GM12875 (cell line): ENCODE data around the gene GPR22.

Source experiments
- H3K4me3 ChIP-seq: one replicate; pipeline ENCODE4 v1.5.1; 2011; ENCODE audit warnings: low read depth, low read length, control low read depth
- TF ChIP-seq, protein P1 (sequence below): IDR thresholded peaks from 2 replicates; pipeline ENCODE4 v1.5.1; 2011; ENCODE audit warnings: low read depth, mild to moderate bottlenecking, control low read depth, inconsistent platforms, low read length, moderate library complexity, borderline replicate concordance; ENCODE audit not compliant: insufficient read depth

The GPR22 gene

GRCh38 chr7:107469929-107470328 lies at the start of gene GPR22:
TSS of gene GPR22 (plus strand) at chr7:107470057. CDS start at chr7:107474061, 4,004 bp downstream.
- TF ChIP-seq, protein P1, sequence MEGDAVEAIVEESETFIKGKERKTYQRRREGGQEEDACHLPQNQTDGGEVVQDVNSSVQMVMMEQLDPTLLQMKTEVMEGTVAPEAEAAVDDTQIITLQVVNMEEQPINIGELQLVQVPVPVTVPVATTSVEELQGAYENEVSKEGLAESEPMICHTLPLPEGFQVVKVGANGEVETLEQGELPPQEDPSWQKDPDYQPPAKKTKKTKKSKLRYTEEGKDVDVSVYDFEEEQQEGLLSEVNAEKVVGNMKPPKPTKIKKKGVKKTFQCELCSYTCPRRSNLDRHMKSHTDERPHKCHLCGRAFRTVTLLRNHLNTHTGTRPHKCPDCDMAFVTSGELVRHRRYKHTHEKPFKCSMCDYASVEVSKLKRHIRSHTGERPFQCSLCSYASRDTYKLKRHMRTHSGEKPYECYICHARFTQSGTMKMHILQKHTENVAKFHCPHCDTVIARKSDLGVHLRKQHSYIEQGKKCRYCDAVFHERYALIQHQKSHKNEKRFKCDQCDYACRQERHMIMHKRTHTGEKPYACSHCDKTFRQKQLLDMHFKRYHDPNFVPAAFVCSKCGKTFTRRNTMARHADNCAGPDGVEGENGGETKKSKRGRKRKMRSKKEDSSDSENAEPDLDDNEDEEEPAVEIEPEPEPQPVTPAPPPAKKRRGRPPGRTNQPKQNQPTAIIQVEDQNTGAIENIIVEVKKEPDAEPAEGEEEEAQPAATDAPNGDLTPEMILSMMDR: no peak
- no peak within 1 kb of the TSS for H3K4me3 ChIP-seq

DNA sequence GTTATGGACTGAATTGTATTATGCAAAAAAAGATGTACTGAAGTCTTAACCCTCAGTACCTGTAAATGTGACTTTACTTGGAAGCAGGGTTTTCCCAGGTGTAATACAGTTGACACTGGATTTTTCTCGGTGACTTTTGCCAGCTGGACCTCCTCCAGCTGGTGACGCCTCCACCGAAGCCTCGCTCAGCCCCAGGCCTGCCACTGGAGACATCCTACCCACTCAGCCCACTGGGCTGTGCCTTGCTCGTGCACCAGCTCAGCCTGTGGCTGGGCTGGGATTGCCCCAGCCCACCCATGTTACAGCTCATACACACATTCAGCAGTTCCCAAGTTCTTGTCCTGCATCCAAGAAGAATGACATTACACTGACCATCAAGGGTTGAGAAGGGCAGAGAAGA lies 42.4 kb upstream of the GPR22 start:
- no peak overlapping the region for H3K4me3 ChIP-seq
- TF ChIP-seq, protein P1: no peak

DNA sequence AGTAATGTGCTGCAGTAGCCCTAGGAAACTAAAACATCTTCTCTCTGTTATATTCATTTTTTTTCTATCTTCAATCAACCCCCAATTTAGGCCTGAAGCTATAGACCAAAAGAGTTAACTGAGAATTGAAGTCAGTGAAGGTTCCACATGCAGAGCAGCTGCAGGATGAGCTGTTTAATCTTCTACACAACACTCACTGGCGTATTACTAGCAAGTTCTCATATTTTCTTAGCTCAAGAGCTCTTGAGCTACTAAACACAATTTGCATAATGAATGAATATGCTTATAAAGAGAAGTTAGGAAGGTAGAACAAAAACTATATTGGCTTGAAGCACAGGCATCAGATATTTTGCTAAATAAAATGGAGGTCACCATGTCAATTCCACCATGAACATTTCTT lies 41.2 kb upstream of the GPR22 start:
- TF ChIP-seq, protein P1: no peak

GRCh38 chr7:107430057-107430456 lies 39.8 kb upstream of the GPR22 start:
- TF ChIP-seq, protein P1: no peak

More for the DNA sequence above, 41.2 kb upstream of the GPR22 start:
- no peak overlapping the region for H3K4me3 ChIP-seq

DNA sequence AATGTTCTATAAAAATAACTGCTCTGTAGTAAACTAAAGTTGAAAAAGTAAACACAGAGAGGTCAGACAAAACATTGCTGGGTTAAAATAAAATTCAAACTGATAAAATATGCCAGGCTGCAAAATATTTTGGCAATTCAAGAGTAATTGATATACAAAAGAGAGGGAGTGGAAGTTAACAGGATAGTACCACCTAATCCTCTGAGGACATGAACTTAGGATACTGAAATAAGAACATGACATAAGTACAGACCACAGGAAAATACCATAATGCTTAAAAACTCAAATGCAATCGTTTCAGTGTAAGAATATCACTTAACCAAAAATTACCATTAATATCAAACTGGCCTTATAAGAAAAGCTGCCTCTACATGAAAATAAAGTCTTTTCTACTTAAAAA lies 37.6 kb upstream of the GPR22 start:
- H3K4me3 ChIP-seq: no peak overlapping the region
- TF ChIP-seq, protein P1: no peak

More at GRCh38 chr7:107430057-107430456, 39.8 kb upstream of the GPR22 start:
- no peak overlapping the region for H3K4me3 ChIP-seq

DNA sequence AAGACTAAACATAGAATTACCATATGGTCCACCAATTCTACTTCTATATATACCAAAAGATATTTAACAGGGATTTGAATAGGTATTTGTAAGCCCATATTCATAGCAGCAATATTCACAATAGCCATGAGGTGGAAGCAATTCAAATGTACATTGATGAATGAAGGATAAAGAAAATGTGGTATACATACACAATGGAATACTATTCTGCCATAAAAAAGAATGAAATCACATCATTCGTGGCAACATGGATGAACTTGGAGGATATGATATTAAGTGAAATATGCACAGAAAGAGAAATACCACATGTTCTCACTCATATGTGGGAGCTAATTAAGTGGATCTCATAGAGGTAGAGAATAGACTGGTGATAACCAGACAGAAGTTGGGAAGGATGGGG lies 34.1 kb upstream of the GPR22 start:
- TF ChIP-seq, protein P1: no peak
- no peak overlapping the region for H3K4me3 ChIP-seq

DNA sequence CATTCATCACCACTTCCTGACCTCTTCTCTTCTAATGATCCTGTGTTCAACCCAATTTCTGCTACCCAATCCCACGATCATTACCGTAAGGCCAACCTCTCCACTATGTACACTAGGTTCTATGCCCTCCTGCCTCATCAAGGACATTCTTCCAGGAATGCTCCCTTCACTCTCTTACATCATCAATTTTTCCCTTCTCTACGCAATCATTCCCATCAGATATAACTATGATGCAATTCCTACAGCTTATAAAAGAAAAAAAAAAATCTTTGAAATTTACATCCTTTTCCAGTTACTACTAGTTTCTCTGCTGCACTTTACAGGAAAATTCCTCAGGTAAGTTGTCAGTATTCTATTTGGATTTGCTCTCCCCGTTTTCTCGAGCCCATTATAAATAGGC lies 30.8 kb upstream of the GPR22 start:
- TF ChIP-seq, protein P1: no peak
- no peak overlapping the region for H3K4me3 ChIP-seq
